Neural progenitor cell (in vitro differentiated cells): ENCODE data around the gene RFX5. TPM values are rescaled to one million over a fixed set of nuclear protein-coding genes. Genes with fewer than 3 reads are reported as not detected.

Source experiments
- DNase-seq: peaks from one replicate; pipeline ENCODE4 v3.0.0-alpha.2; 2016; ENCODE audit warnings: low spot score
- H2AFZ ChIP-seq: fragments of 200-600 bp; sonication (generic); replicated peaks from 2 replicates; pipeline ENCODE4 v1.6.1; 2016; ENCODE audit warnings: antibody characterized with exemption
- H3F3A ChIP-seq: fragments of 200-600 bp; sonication (generic); 2 replicates; pipeline ENCODE4 v1.6.1; 2016; ENCODE audit warnings: antibody characterized with exemption, low read depth
- H3K27ac ChIP-seq: fragments of 200-600 bp; sonication (generic); 2 replicates; pipeline ENCODE4 v1.5.1; 2016; ENCODE audit warnings: mild to moderate bottlenecking
- H3K27me3 ChIP-seq: fragments of 200-600 bp; sonication (generic); 2 replicates; pipeline ENCODE4 v1.6.1; 2016; ENCODE audit warnings: mild to moderate bottlenecking, moderate library complexity
- H3K36me3 ChIP-seq: fragments of 200-600 bp; sonication (generic); 2 replicates; pipeline ENCODE4 v1.5.1; 2016
- H3K4me1 ChIP-seq: fragments of 200-600 bp; sonication (generic); 2 replicates; pipeline ENCODE4 v1.6.1; 2016; ENCODE audit warnings: mixed run types
- H3K4me2 ChIP-seq: fragments of 200-600 bp; sonication (generic); 2 replicates; pipeline ENCODE4 v1.6.1; 2016
- H3K4me3 ChIP-seq: fragments of 200-600 bp; sonication (generic); 2 replicates; pipeline ENCODE4 v1.5.1; 2016
- H3K79me2 ChIP-seq: fragments of 200-600 bp; sonication (generic); 2 replicates; pipeline ENCODE4 v1.6.1; 2016; ENCODE audit warnings: low read depth
- H3K9ac ChIP-seq: fragments of 200-600 bp; sonication (generic); 2 replicates; pipeline ENCODE4 v1.6.1; 2016
- H3K9me3 ChIP-seq: fragments of 200-600 bp; sonication (generic); 2 replicates; pipeline ENCODE4 v1.5.1; 2016; ENCODE audit warnings: low read depth
- H4K20me1 ChIP-seq: fragments of 200-600 bp; sonication (generic); 2 replicates; pipeline ENCODE4 v1.6.1; 2016; ENCODE audit warnings: low read depth
- H3K27ac Mint-ChIP-seq: 3 replicates; pipeline ENCODE4 v1.8.0; 2021; ENCODE audit warnings: mixed read lengths
- H3K27me3 Mint-ChIP-seq: 2 replicates; pipeline ENCODE4 v1.8.0; 2022; ENCODE audit warnings: low read depth, mild to moderate bottlenecking, inconsistent platforms, moderate library complexity, mixed read lengths; ENCODE audit not compliant: insufficient read depth
- H3K36me3 Mint-ChIP-seq: 3 replicates; pipeline ENCODE4 v1.8.0; 2021; ENCODE audit warnings: mixed read lengths
- H3K4me1 Mint-ChIP-seq: 3 replicates; pipeline ENCODE4 v1.8.0; 2021; ENCODE audit warnings: mixed read lengths
- H3K4me3 Mint-ChIP-seq: 3 replicates; pipeline ENCODE4 v1.8.0; 2021; ENCODE audit warnings: mild to moderate bottlenecking, moderate library complexity, mixed read lengths
- H3K9me3 Mint-ChIP-seq: 3 replicates; pipeline ENCODE4 v1.8.0; 2020; ENCODE audit warnings: mixed read lengths
- EZH2 ChIP-seq: fragments of 200-600 bp; sonication (generic); IDR thresholded peaks from 2 replicates; pipeline ENCODE4 v1.6.1; 2017; ENCODE audit warnings: antibody characterized with exemption, mild to moderate bottlenecking, moderate library complexity
- EZH2phosphoT487 ChIP-seq: fragments of 200-600 bp; sonication (generic); IDR thresholded peaks from 2 replicates; pipeline ENCODE4 v1.6.1; 2017; ENCODE audit warnings: antibody characterized with exemption
- total RNA-seq: library from RNA; depleted of rRNA; stranded (reverse); fragments of >200 nt; gene quantifications from 2 replicates; pipeline ENCODE4 v1.2.3, GENCODE V29; 2015; ENCODE audit warnings: low replicate concordance
- TF ChIP-seq, protein P1 (sequence below): fragments of 200-600 bp; sonication (generic); IDR thresholded peaks from 2 replicates; pipeline ENCODE4 v1.5.1; 2017; ENCODE audit warnings: antibody characterized with exemption, mild to moderate bottlenecking

Gene RFX5
- total RNA-seq, 1 donor from 2014 or later, result 87.5 TPM

DNA sequence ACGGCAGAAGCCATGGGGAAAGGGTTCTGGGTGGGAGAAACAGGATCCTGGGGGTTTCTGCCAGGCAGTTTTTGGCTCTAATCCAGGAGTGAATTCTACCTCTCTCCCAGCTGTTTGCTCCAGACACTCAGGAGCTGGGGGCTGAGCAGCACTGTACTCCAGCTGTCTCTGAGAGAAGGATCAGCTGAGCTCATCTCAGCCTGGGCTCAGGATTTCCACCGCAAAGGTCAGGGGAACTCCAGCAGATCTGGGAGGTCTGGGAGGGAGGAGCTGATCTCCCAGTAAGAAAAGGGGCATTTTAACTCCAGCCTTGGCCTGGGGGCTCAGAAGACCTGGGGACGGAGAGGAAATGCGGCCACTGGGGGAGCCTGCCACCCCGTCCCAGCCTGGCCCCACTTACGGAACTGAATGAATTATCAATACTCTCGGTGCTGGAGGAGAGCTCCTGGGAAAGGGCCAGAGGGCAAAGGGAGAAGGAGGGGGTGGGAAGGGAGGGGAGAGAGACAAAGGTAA is 37.2 kb downstream of the RFX5 start:
- H4K20me1 ChIP-seq, result peaks cover 7% of the 10 kb centered on the region
- Mint-ChIP-seq H3K27me3 (peaks cover 3% of the 10 kb centered on the region), H3K36me3 (peaks cover 47% of the 10 kb centered on the region), H3K4me1 (peaks cover 33% of the 10 kb centered on the region), H3K4me3 (peak overlapping the region; percentile 60), H3K27ac (peak overlapping the region; percentile 80), H3K9me3 (no peaks in the 10 kb centered on the region)
- no peaks in the 10 kb centered on the region for H3K27me3 ChIP-seq
- peaks cover 7% of the 10 kb centered on the region for H3K79me2 ChIP-seq
- DNase-seq, result peak; percentile 63
- H3K9ac ChIP-seq, result no peak overlapping the region
- peaks cover 25% of the 10 kb centered on the region for H3K4me1 ChIP-seq
- TF ChIP-seq EZH2, result no peak
- TF ChIP-seq, protein P1, sequence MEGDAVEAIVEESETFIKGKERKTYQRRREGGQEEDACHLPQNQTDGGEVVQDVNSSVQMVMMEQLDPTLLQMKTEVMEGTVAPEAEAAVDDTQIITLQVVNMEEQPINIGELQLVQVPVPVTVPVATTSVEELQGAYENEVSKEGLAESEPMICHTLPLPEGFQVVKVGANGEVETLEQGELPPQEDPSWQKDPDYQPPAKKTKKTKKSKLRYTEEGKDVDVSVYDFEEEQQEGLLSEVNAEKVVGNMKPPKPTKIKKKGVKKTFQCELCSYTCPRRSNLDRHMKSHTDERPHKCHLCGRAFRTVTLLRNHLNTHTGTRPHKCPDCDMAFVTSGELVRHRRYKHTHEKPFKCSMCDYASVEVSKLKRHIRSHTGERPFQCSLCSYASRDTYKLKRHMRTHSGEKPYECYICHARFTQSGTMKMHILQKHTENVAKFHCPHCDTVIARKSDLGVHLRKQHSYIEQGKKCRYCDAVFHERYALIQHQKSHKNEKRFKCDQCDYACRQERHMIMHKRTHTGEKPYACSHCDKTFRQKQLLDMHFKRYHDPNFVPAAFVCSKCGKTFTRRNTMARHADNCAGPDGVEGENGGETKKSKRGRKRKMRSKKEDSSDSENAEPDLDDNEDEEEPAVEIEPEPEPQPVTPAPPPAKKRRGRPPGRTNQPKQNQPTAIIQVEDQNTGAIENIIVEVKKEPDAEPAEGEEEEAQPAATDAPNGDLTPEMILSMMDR, result no peak
- TF ChIP-seq EZH2phosphoT487, result no peak
- peaks cover 7% of the 10 kb centered on the region for H3K36me3 ChIP-seq
- no peaks in the 10 kb centered on the region for H3K9me3 ChIP-seq
- peak overlapping the region; percentile 46 for H3K4me2 ChIP-seq
- peak overlapping the region; percentile 8 for H3K4me3 ChIP-seq
- H2AFZ ChIP-seq, result no peak overlapping the region
- H3F3A ChIP-seq, result peaks cover 24% of the 10 kb centered on the region
- peak overlapping the region; percentile 92 for H3K27ac ChIP-seq

DNA sequence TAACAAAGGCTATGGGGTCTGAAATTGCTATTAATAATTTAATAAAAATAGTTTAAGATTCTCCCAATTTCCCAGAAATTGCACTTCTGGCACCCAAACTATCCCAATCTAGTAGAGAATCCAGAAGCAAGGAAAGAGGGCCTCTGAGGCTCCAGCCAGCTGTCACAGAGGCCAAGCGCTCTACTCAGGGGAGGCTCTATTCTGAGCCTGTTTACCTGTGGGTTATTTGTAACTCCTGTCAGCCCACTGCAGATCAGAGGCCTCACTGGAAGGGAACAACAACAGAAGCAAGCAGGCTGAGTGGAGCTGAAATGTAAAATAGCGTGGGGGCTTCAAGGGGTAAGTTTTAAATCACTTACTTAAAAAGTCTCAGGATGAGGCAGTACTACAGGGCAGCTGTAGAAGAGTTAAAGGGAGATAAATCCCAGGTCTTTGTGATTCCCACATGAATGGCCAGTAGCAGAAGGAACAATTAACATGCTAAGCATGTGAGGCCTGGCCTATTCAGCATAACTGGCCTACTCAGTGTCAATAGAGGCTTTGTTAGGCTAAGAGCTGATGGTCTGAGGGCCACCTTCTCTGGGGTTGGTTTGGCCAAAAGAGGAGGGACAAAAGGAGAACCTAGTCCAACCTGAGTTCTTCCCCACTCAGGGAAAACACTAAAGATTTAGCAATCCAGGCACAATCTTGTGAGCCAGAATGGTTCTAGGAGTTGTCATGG is 52.1 kb downstream of the RFX5 start:
- H3K79me2 ChIP-seq, result no peaks in the 10 kb centered on the region
- no peak overlapping the region for H3K4me3 ChIP-seq
- no peaks in the 10 kb centered on the region for H3K27me3 ChIP-seq
- no peak overlapping the region for H2AFZ ChIP-seq
- TF ChIP-seq, protein P1, result no peak
- TF ChIP-seq EZH2, result no peak
- no peak for TF ChIP-seq EZH2phosphoT487
- peak overlapping the region; percentile 76 for H3K27ac ChIP-seq
- Mint-ChIP-seq H3K27me3 (peaks cover 12% of the 10 kb centered on the region), H3K4me1 (peaks cover 4% of the 10 kb centered on the region), H3K9me3 (no peaks in the 10 kb centered on the region), H3K27ac (peak overlapping the region; percentile 38), H3K4me3 (no peak overlapping the region), H3K36me3 (peaks cover 23% of the 10 kb centered on the region)
- H3F3A ChIP-seq, result peaks cover 50% of the 10 kb centered on the region
- peak overlapping the region; percentile 35 for H3K4me2 ChIP-seq
- H3K36me3 ChIP-seq, result peaks cover 4% of the 10 kb centered on the region
- H3K4me1 ChIP-seq, result peaks cover 27% of the 10 kb centered on the region
- DNase-seq, result peak; percentile 58
- H4K20me1 ChIP-seq, result peaks cover 6% of the 10 kb centered on the region
- H3K9ac ChIP-seq, result no peak overlapping the region
- H3K9me3 ChIP-seq, result no peaks in the 10 kb centered on the region

DNA sequence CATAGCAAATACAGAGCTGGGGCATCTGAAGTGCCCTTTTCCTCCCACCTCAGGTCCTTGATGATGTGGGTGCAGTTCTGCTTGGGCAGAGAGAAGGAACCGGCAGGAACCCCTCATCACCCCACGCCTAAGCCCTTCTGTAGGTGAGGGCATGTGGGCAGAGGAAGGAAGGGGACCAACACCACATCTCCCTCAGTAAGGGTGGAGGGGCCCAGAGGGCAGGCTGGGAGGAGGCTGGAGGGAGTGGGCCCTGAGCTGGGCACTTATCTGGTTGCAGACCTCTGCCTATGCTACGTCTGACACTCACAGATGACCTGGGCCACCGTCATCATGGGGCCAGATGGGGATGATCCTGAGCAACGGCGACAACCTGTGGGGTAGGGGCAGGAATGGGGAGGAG is 54.0 kb downstream of the RFX5 start:
- no peaks in the 10 kb centered on the region for H3K36me3 ChIP-seq
- H3K9ac ChIP-seq, result no peak overlapping the region
- H4K20me1 ChIP-seq, result peaks cover 20% of the 10 kb centered on the region
- H3K4me1 Mint-ChIP-seq, result peaks cover 4% of the 10 kb centered on the region
- H3K4me3 ChIP-seq, result no peak overlapping the region
- no peak overlapping the region for H3K4me2 ChIP-seq
- peaks cover 24% of the 10 kb centered on the region for H3K36me3 Mint-ChIP-seq
- H3K27me3 Mint-ChIP-seq, result peaks cover 12% of the 10 kb centered on the region
- H3K79me2 ChIP-seq, result no peaks in the 10 kb centered on the region
- peaks cover 27% of the 10 kb centered on the region for H3K4me1 ChIP-seq
- H3K9me3 Mint-ChIP-seq, result no peaks in the 10 kb centered on the region
- no peaks in the 10 kb centered on the region for H3K27me3 ChIP-seq
- no peak overlapping the region for H3K4me3 Mint-ChIP-seq
- DNase-seq, result no peak
- no peak overlapping the region for H2AFZ ChIP-seq
- TF ChIP-seq, protein P1, result no peak
- TF ChIP-seq EZH2, result no peak
- TF ChIP-seq EZH2phosphoT487, result no peak
- H3K27ac Mint-ChIP-seq, result no peak overlapping the region
- H3F3A ChIP-seq, result peaks cover 53% of the 10 kb centered on the region
- no peak overlapping the region for H3K27ac ChIP-seq
- no peaks in the 10 kb centered on the region for H3K9me3 ChIP-seq
